SH-SY5Y (cell line): ENCODE results near the gene SP6.

Source experiments
- GATA2 ChIP-seq: IDR thresholded peaks from 2 replicates; pipeline ENCODE4 v1.6.1; 2011; ENCODE audit warnings: mild to moderate bottlenecking, low read depth, low read length
- GATA3 ChIP-seq: IDR thresholded peaks from 2 replicates; pipeline ENCODE4 v1.6.1; 2011; ENCODE audit warnings: low read depth, mild to moderate bottlenecking, low read length, moderate library complexity

GRCh38 chr17:47882695-47883588, 32.0 kb upstream of the SP6 start:
- no peak for TF ChIP-seq GATA2
- no peak for TF ChIP-seq GATA3
